Breast epithelium (tissue), 3 donors: Measurements from ENCODE around the gene KANK2.

Source experiments
- POLR2A ChIP-seq: fragments of 450-650 bp; IDR thresholded peaks from one replicate; pipeline ENCODE4 v1.6.1; 2016; ENCODE audit warnings: antibody characterized with exemption, mild to moderate bottlenecking, moderate library complexity
- POLR2AphosphoS5 ChIP-seq, 3 donors: sonication (generic); formaldehyde crosslinking; IDR thresholded peaks; one replicate each; pipeline ENCODE4 v1.6.1; 2017; ENCODE audit warnings: antibody characterized with exemption in 3 of 3
- TF ChIP-seq, protein P1 (sequence below), 3 donors: fragments of 450-650 bp; IDR thresholded peaks; one replicate each; pipeline ENCODE4 v1.5.1; 2016 to 2017; ENCODE audit warnings: antibody characterized with exemption in 3 of 3, mild to moderate bottlenecking in 3 of 3, moderate library complexity in 3 of 3

GRCh38 chr19:11115042-11115441 is 82.3 kb downstream of the KANK2 start:
- TF ChIP-seq, protein P1, sequence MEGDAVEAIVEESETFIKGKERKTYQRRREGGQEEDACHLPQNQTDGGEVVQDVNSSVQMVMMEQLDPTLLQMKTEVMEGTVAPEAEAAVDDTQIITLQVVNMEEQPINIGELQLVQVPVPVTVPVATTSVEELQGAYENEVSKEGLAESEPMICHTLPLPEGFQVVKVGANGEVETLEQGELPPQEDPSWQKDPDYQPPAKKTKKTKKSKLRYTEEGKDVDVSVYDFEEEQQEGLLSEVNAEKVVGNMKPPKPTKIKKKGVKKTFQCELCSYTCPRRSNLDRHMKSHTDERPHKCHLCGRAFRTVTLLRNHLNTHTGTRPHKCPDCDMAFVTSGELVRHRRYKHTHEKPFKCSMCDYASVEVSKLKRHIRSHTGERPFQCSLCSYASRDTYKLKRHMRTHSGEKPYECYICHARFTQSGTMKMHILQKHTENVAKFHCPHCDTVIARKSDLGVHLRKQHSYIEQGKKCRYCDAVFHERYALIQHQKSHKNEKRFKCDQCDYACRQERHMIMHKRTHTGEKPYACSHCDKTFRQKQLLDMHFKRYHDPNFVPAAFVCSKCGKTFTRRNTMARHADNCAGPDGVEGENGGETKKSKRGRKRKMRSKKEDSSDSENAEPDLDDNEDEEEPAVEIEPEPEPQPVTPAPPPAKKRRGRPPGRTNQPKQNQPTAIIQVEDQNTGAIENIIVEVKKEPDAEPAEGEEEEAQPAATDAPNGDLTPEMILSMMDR (IDR thresholded peaks at IDR 0.05), result no peak
- TF ChIP-seq POLR2AphosphoS5 (IDR thresholded peaks at IDR 0.05), result no peak
- no peak for TF ChIP-seq POLR2A
